Transverse colon (tissue), 4 donors: ENCODE measurements around the gene ATRX. TPM values are rescaled to one million over a fixed set of nuclear protein-coding genes. Genes with fewer than 3 reads are reported as not detected.

Experiments
- DNase-seq: peaks from one replicate; pipeline ENCODE4 v3.0.0-alpha.2; 2019
- H3K27ac ChIP-seq, 4 donors: fragments of 200-600 bp; sonication (generic); 2 replicates each; pipeline ENCODE4 v1.5.1; 2016 to 2018; ENCODE audit warnings: inconsistent platforms in 4 of 4
- H3K27me3 ChIP-seq: fragments of 200-600 bp; sonication (generic); 2 replicates; pipeline ENCODE4 v1.5.1; 2017; ENCODE audit warnings: inconsistent platforms
- H3K36me3 ChIP-seq, 4 donors: fragments of 200-600 bp; sonication (generic); 2 replicates each; pipeline ENCODE4 v1.5.1; 2017 to 2019; ENCODE audit warnings: inconsistent platforms in 4 of 4
- H3K4me1 ChIP-seq, 4 donors: fragments of 200-600 bp; sonication (generic); 2 replicates each; pipeline ENCODE4 v1.5.1; 2017 to 2020; ENCODE audit warnings: inconsistent platforms in 4 of 4
- H3K4me3 ChIP-seq, 4 donors: fragments of 200-600 bp; sonication (generic); 1 replicate in 1 of 4; 2 replicates in 3 of 4; pipeline versions ENCODE4 v1.5.1 to v1.6.1; 2017 to 2019; ENCODE audit warnings: inconsistent platforms in 4 of 4
- H3K9me3 ChIP-seq, 2 donors: fragments of 200-600 bp; sonication (generic); 2 replicates each; pipeline ENCODE4 v1.5.1; 2017 to 2019; ENCODE audit warnings: inconsistent platforms in 2 of 2
- EP300 ChIP-seq: sonication (generic); formaldehyde crosslinking; IDR thresholded peaks from one replicate; pipeline ENCODE4 v1.6.1; 2017; ENCODE audit warnings: antibody characterized with exemption, low read depth
- POLR2A ChIP-seq: fragments of 450-650 bp; IDR thresholded peaks from one replicate; pipeline ENCODE4 v1.6.1; 2016; ENCODE audit warnings: antibody characterized with exemption, mild to moderate bottlenecking, moderate library complexity
- POLR2AphosphoS5 ChIP-seq, 3 donors: sonication (generic); formaldehyde crosslinking; IDR thresholded peaks; one replicate each; pipeline ENCODE4 v1.6.1; 2016; ENCODE audit warnings: antibody characterized with exemption in 3 of 3
- WGBS, 2 donors: methylation state at CpG; one replicate each; pipeline ENCODE4 v1.1.5; 2018; ENCODE audit warnings: low coverage in 1 of 2; 5-methylcytosine and 5-hydroxymethylcytosine counted together
- in situ Hi-C, 4 donors: fragments of 200-750 bp; cut with MboI; loops; one replicate each; pipeline versions ENCODE4 v1.15.0 to v1.15.1; 2017; ENCODE audit warnings: low sequenced_read_pairs in 3 of 4, low pct_ligation_motif_present in 1 of 4, low pct_unique_long_range_greater_than_20kb in 1 of 4
- intact Hi-C: fragments of 100-400 bp; cut with DNase I; formaldehyde crosslinking; loops from one replicate; pipeline ENCODE4 v1.15.1; 2023; ENCODE audit warnings: low total_unique reads
- total RNA-seq, 4 donors: library from RNA; depleted of rRNA; stranded (reverse); fragments of >200 nt; gene quantifications; one replicate each; pipeline ENCODE4 v1.1.0, GENCODE V29; 2016
- TF ChIP-seq, protein P1 (sequence below), 5 experiments: fragments of 200-600 bp in 3 of 5; fragments of 450-650 bp in 2 of 5; sonication (generic) in 3 of 5; IDR thresholded peaks; 1 replicate in 2 of 5; 2 replicates in 3 of 5; pipeline ENCODE4 v1.5.1; 2016 to 2017; ENCODE audit warnings: antibody characterized with exemption in 5 of 5, inconsistent platforms in 3 of 5, mild to moderate bottlenecking in 2 of 5, moderate library complexity in 1 of 5

ATRX gene
- total RNA-seq, 4 donors from 2014 or later, result 57.9 to 547 (median 74.5) TPM

- in situ Hi-C loops (no loop called here), intact Hi-C loops (no loop called here)
- Histone ChIP-seq H3K9me3 (no peaks in the 10 kb centered on the region), H3K27ac (no peak overlapping the region), H3K36me3 (no peaks in the 10 kb centered on the region), H3K4me1 (no peaks in the 10 kb centered on the region), H3K27me3 (no peaks in the 10 kb centered on the region), H3K4me3 (no peak overlapping the region)
- TF ChIP-seq, protein P1, sequence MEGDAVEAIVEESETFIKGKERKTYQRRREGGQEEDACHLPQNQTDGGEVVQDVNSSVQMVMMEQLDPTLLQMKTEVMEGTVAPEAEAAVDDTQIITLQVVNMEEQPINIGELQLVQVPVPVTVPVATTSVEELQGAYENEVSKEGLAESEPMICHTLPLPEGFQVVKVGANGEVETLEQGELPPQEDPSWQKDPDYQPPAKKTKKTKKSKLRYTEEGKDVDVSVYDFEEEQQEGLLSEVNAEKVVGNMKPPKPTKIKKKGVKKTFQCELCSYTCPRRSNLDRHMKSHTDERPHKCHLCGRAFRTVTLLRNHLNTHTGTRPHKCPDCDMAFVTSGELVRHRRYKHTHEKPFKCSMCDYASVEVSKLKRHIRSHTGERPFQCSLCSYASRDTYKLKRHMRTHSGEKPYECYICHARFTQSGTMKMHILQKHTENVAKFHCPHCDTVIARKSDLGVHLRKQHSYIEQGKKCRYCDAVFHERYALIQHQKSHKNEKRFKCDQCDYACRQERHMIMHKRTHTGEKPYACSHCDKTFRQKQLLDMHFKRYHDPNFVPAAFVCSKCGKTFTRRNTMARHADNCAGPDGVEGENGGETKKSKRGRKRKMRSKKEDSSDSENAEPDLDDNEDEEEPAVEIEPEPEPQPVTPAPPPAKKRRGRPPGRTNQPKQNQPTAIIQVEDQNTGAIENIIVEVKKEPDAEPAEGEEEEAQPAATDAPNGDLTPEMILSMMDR (IDR thresholded peaks at IDR 0.05), result no peak
- no peak for TF ChIP-seq POLR2A
- TF ChIP-seq EP300, result no peak
- TF ChIP-seq POLR2AphosphoS5 (IDR thresholded peaks at IDR 0.05), result no peak
- no peak for DNase-seq
- 68% methylated on average over 2 of the region's 2 CpGs; no CpG with 5 or more reads in 1 of the 2 donors for WGBS, 2 donors
Observed at GRCh38 chrX:77565278-77565677, 220.7 kb downstream of the ATRX start.

DNA sequence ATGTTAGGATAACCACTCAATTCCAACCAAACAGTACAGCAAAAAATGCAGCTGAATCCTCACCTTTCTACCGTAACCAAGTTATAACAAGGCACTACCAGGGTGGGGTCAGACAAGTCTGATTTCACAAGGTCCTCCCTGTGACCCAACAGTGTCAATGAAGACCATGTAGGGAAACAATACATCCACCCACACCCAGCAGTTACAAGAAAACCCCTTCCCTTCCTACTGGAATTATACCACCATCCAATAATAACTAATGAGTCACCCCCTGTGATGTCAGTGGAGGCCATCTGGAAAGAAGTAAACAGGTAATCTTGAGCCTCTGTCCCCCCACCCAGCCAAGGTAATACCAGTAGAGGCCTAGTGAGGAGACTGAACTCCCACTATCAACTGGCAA is 221.2 kb downstream of the ATRX start:
- no peaks in the 10 kb centered on the region for H3K36me3 ChIP-seq
- TF ChIP-seq, protein P1 (IDR thresholded peaks at IDR 0.05), result no peak
- TF ChIP-seq POLR2A, result no peak
- intact Hi-C loops, result no loop called here
- no peak for DNase-seq
- in situ Hi-C loops, result no loop called here
- H3K27ac ChIP-seq, result no peak overlapping the region
- H3K4me3 ChIP-seq, result no peak overlapping the region
- H3K4me1 ChIP-seq, result no peaks in the 10 kb centered on the region
- no peaks in the 10 kb centered on the region for H3K9me3 ChIP-seq
- 95% methylated on average over 1 of the region's 1 CpG; no CpG with 5 or more reads in 1 of the 2 donors for WGBS, 2 donors
- no peaks in the 10 kb centered on the region for H3K27me3 ChIP-seq

- no peaks in the 10 kb centered on the region for H3K4me1 ChIP-seq
- TF ChIP-seq POLR2AphosphoS5 (IDR thresholded peaks at IDR 0.05) (no peak), POLR2A (no peak), EP300 (no peak)
- TF ChIP-seq, protein P1 (IDR thresholded peaks at IDR 0.05), result no peak
- H3K27me3 ChIP-seq, result no peaks in the 10 kb centered on the region
- no peak overlapping the region for H3K27ac ChIP-seq
- intact Hi-C loops (no loop called here), in situ Hi-C loops (no loop called here)
- WGBS, 2 donors, result 64 to 100% methylated on average over 1 to 2 of the region's 2 CpGs
- H3K36me3 ChIP-seq, result no peaks in the 10 kb centered on the region
- no peak for DNase-seq
- no peak overlapping the region for H3K4me3 ChIP-seq
- H3K9me3 ChIP-seq, result no peaks in the 10 kb centered on the region
Observed at GRCh38 chrX:77561372-77561771, 224.6 kb downstream of the ATRX start.

- Histone ChIP-seq H3K27ac (no peak overlapping the region), H3K4me1 (no peaks in the 10 kb centered on the region), H3K36me3 (no peaks in the 10 kb centered on the region), H3K4me3 (no peak overlapping the region), H3K27me3 (no peaks in the 10 kb centered on the region), H3K9me3 (no peaks in the 10 kb centered on the region)
- in situ Hi-C loops (no loop called here), intact Hi-C loops (no loop called here)
- TF ChIP-seq, protein P1 (IDR thresholded peaks at IDR 0.05), result no peak
- TF ChIP-seq POLR2A (no peak), EP300 (no peak), POLR2AphosphoS5 (IDR thresholded peaks at IDR 0.05) (no peak)
- DNase-seq, result no peak
Observed at GRCh38 chrX:77556276-77556675, 229.7 kb downstream of the ATRX start.
